CD4-positive, alpha-beta T cell treated with Interleukin-2 at 100 ng/mL for 4 hours (primary cell): ENCODE results near the gene MED9.

Experiments used
- DNase-seq: peaks from one replicate; pipeline ENCODE4 v3.0.0-alpha.2; 2020; ENCODE audit warnings: low spot score

MED9 gene

GRCh38 chr17:17516941-17517720, 40.3 kb downstream of the MED9 start:
- DNase-seq = no peak

DNA sequence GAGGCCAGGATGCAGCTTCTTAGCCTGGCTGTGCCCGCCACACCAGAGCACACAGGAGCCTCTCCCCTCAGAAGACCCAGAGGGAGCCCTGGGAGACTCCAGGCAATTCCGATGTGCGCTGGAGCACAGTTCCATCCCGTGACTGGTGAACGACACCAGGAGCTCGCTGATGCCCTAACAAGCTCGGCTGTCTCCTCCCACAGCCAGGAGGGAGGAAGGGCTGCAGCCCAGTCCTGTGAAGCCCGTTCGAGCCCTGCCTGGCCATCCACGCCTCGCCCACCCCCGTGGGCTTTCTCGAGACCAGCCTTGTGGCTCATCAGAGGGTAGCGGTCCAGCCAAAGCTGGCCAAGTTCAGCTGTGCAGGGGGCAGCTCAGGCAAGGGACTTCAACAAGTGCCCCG, 41.2 kb downstream of the MED9 start:
- DNase-seq = no peak

GRCh38 chr17:17518951-17519350, 42.2 kb downstream of the MED9 start:
- no peak for DNase-seq

- DNase-seq = no peak
Observed at GRCh38 chr17:17519886-17520285, 43.1 kb downstream of the MED9 start.

DNA sequence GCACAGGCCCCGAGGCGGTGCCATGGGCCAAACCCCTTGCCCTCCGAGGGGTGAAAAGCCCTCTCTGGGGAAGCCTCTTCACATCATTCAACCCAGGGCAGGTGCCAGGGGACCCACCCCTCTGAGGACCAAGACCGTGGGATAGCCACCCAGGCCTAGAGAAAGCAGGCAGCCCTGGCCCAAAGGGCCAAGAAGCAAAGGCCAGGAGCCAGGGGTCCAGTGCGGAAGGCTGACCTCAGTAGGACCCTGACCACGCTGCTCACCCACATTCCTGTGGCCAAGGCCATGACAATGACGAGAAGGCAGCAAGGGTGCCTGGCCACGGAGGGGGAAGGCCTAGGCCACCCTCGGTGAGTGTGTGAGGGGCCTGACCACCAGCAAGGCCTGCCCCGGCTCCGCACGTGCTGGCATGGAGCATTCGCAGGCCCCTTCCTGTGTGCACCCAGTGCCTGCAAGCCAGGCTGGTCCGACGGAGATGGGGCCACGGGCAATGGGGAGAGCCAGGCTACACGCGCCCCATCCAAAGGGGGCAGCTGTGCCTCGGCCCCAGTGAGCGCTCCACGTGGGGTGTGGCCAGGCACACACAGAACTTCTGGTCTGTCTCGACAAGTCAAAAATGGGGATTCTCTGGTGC, 43.9 kb downstream of the MED9 start:
- no peak for DNase-seq

- DNase-seq = no peak
Observed at GRCh38 chr17:17523001-17523730, 46.4 kb downstream of the MED9 start.

GRCh38 chr17:17523731-17524490, 47.1 kb downstream of the MED9 start:
- DNase-seq = no peak

- DNase-seq = no peak
Observed at GRCh38 chr17:17525311-17525710, 48.5 kb downstream of the MED9 start.

- DNase-seq = no peak
Observed at GRCh38 chr17:17525956-17526355, 49.2 kb downstream of the MED9 start.

DNA sequence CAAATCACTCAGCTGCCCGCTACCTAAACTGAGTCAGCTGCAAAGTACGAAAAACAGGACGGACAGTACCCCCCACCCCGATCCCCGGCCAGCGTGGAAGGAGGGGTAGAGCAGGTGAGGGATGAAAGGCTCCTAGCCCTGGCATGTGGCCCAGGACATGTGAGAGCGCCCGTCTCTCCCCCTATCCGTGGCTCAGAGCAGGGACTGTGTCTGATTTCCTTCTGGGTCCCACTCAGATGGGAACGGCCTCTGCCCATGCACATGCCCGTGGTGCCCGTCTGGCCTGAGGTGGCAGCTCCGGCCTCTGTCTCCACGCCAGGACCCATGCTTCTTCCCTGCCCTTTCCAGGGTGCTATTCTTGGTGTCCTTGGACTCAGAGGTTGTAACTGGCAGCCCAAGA, 49.6 kb downstream of the MED9 start:
- no peak for DNase-seq

DNA sequence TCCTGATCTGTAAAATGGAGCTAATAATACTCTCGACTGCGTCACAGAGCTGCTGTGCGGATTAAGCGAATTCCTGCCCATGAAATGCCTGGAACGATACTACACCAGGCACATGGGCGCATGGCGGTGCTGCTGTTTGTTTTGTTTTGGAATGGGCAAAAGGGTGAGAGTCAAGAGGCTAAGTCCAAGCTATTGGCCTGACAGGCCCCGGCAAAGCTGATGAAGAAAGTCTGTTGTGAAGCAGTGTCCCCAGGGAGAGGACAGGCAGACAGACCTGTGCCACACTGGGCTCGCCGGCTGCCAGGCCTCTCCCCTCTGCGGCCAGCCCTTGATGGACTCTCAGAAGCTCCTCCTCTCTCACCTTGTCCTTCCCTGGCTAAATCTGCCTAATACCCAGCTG, 50.7 kb downstream of the MED9 start:
- DNase-seq = no peak

DNA sequence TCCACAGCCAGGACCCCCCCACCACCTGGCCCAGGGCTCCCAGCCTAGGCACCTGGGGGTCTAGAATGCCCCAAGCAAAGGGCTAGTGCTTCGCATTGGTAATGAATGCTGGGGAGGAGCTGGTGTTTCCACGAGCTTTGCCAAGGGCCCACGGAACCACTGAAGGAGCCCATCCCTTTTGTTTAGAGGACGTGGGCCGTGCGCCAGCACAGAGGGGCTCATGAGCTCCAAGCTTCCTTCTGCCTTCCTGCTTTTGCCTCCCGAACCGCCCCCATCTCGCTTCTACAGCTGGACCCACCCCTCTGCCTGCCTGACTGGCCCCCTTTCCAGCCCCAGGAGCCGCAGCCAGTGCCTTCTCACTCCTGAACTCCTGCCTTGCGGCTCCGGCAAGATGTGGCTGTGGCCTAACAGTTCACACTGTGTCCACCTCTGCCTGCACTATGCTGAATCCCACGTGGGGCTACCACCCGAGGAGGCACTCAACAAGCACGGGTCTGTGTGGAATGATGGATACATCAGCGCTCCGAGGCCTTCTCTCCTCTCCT, 51.2 kb downstream of the MED9 start:
- DNase-seq = no peak

GRCh38 chr17:17528696-17529652, 52.2 kb downstream of the MED9 start:
- no peak for DNase-seq

DNA sequence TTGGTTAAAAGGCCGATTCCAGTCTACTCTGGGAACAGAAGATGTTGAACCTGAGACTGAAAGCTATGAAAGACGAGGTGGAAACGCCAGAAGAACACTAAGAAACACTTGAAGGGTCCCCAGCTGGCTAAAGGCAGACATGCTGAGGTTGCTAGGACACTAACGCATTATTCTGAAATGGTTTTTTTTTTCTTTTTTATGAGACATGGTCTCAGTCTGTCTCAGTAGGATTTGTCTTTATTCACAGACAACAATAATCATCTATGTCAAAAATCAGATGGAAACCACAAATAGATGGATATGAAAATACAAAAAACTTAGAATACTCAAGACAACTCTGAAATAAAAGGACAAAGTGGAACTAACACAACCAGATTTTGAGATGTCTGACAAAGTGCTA, 54.4 kb downstream of the MED9 start:
- no peak for DNase-seq

GRCh38 chr17:17532991-17533390, 56.2 kb downstream of the MED9 start:
- DNase-seq = no peak

DNA sequence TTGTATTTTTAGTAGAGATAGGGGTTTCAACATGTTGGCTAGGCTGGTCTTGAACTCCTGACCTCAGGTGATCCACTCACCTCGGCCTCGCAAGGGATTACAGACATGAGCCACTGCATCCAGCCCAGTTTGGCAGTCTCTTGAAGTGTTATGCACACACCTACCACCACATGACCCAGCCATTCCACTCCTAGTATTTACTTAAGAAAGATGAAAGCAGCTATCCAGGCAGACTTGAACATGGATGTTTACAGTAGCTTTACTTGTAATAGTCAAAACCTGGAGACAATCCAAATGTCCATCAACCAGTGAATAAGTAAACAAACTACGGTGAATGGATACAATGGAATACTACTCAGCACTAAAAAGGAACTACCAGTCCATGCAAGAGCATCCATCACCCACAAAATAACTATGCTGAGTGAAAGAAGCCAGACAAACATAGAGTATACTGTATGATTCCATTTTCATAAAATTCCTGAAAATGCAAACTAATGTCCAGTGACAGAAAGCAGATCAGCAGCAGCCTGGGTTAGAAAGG, 57.2 kb downstream of the MED9 start:
- DNase-seq = no peak

GRCh38 chr17:17535957-17536356, 59.2 kb downstream of the MED9 start:
- no peak for DNase-seq

- no peak for DNase-seq
Observed at GRCh38 chr17:17536702-17537101, 59.9 kb downstream of the MED9 start.

- DNase-seq = no peak
Observed at GRCh38 chr17:17537311-17538099, 60.7 kb downstream of the MED9 start.
